ENCODE results near the gene POLR3K. TPM values are rescaled to one million over a fixed set of nuclear protein-coding genes. Genes with fewer than 3 reads are reported as not detected.

Gene POLR3K
- total RNA-seq, 1 donor from 2014 or later, result 12.2 TPM

- no peak overlapping the region for H3K9ac ChIP-seq (ENCODE audit: low read length)
- peaks cover 35% of the 10 kb centered on the region for H3K79me2 ChIP-seq (ENCODE audit: insufficient read depth, low read length)
- no peak overlapping the region for H3K4me2 ChIP-seq (ENCODE audit: low read length)
- Mint-ChIP-seq H3K27ac (ENCODE audit: unreplicated experiment) (peak overlapping the region; percentile 86), H3K4me1 (ENCODE audit: low read depth, unreplicated experiment) (peaks cover 39% of the 10 kb centered on the region), H3K4me3 (ENCODE audit: unreplicated experiment) (peak overlapping the region; percentile 68), H3K9me3 (ENCODE audit: unreplicated experiment) (no peaks in the 10 kb centered on the region), H3K27me3 (ENCODE audit: low read depth, unreplicated experiment) (no peaks in the 10 kb centered on the region), H3K36me3 (ENCODE audit: low read depth, unreplicated experiment) (peaks cover 3% of the 10 kb centered on the region)
- H3K27ac ChIP-seq (ENCODE audit: low read depth, low read length), result no peak overlapping the region
- H4K20me1 ChIP-seq (ENCODE audit: insufficient read depth, low read length), result peaks cover 26% of the 10 kb centered on the region
- FAIRE-seq (no peak), DNase-seq (ENCODE audit: low read depth) (no peak)
- peaks cover 2% of the 10 kb centered on the region for H3K36me3 ChIP-seq (ENCODE audit: insufficient read depth, low read length)
- no peaks in the 10 kb centered on the region for H3K27me3 ChIP-seq (ENCODE audit: insufficient read depth, low read length)
- no peak overlapping the region for H3K4me3 ChIP-seq (ENCODE audit: insufficient read depth, low read depth, low read length)
- TF ChIP-seq, protein P1, sequence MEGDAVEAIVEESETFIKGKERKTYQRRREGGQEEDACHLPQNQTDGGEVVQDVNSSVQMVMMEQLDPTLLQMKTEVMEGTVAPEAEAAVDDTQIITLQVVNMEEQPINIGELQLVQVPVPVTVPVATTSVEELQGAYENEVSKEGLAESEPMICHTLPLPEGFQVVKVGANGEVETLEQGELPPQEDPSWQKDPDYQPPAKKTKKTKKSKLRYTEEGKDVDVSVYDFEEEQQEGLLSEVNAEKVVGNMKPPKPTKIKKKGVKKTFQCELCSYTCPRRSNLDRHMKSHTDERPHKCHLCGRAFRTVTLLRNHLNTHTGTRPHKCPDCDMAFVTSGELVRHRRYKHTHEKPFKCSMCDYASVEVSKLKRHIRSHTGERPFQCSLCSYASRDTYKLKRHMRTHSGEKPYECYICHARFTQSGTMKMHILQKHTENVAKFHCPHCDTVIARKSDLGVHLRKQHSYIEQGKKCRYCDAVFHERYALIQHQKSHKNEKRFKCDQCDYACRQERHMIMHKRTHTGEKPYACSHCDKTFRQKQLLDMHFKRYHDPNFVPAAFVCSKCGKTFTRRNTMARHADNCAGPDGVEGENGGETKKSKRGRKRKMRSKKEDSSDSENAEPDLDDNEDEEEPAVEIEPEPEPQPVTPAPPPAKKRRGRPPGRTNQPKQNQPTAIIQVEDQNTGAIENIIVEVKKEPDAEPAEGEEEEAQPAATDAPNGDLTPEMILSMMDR (IDR thresholded peaks at IDR 0.05; ENCODE audit: insufficient read depth, low read depth, low read length), result no peak
- no peak for TF ChIP-seq EZH2 (IDR thresholded peaks at IDR 0.05; ENCODE audit: insufficient read depth, low read length)
- H3K9me3 ChIP-seq (ENCODE audit: insufficient read depth, low read depth, low read length), result no peaks in the 10 kb centered on the region
- peaks cover 62% of the 10 kb centered on the region for H3K4me1 ChIP-seq (ENCODE audit: insufficient read depth, low read length)
- H2AFZ ChIP-seq (ENCODE audit: low read depth, low read length), result no peak overlapping the region
Observed at GRCh38 chr16:74747-75334, 21.4 kb upstream of the POLR3K start.

- H3K27ac Mint-ChIP-seq (ENCODE audit: unreplicated experiment), result peak overlapping the region; percentile 86
- no peaks in the 10 kb centered on the region for H3K9me3 Mint-ChIP-seq (ENCODE audit: unreplicated experiment)
- H3K4me3 Mint-ChIP-seq (ENCODE audit: unreplicated experiment), result peak overlapping the region; percentile 68
- H3K9me3 ChIP-seq (ENCODE audit: insufficient read depth, low read depth, low read length), result no peaks in the 10 kb centered on the region
- H3K4me3 ChIP-seq (ENCODE audit: insufficient read depth, low read depth, low read length), result no peak overlapping the region
- peaks cover 32% of the 10 kb centered on the region for H4K20me1 ChIP-seq (ENCODE audit: insufficient read depth, low read length)
- peaks cover 38% of the 10 kb centered on the region for H3K4me1 Mint-ChIP-seq (ENCODE audit: low read depth, unreplicated experiment)
- peaks cover 58% of the 10 kb centered on the region for H3K4me1 ChIP-seq (ENCODE audit: insufficient read depth, low read length)
- H2AFZ ChIP-seq (ENCODE audit: low read depth, low read length), result no peak overlapping the region
- H3K36me3 ChIP-seq (ENCODE audit: insufficient read depth, low read length), result no peaks in the 10 kb centered on the region
- no peak overlapping the region for H3K4me2 ChIP-seq (ENCODE audit: low read length)
- H3K9ac ChIP-seq (ENCODE audit: low read length), result no peak overlapping the region
- DNase-seq (ENCODE audit: low read depth) (no peak), FAIRE-seq (no peak)
- H3K27me3 ChIP-seq (ENCODE audit: insufficient read depth, low read length), result no peaks in the 10 kb centered on the region
- no peak overlapping the region for H3K27ac ChIP-seq (ENCODE audit: low read depth, low read length)
- no peak for TF ChIP-seq EZH2 (IDR thresholded peaks at IDR 0.05; ENCODE audit: insufficient read depth, low read length)
- TF ChIP-seq, protein P1 (IDR thresholded peaks at IDR 0.05; ENCODE audit: insufficient read depth, low read depth, low read length), result no peak
- no peaks in the 10 kb centered on the region for H3K36me3 Mint-ChIP-seq (ENCODE audit: low read depth, unreplicated experiment)
- peaks cover 41% of the 10 kb centered on the region for H3K79me2 ChIP-seq (ENCODE audit: insufficient read depth, low read length)
- no peaks in the 10 kb centered on the region for H3K27me3 Mint-ChIP-seq (ENCODE audit: low read depth, unreplicated experiment)
Observed at GRCh38 chr16:74051-74746, 20.8 kb upstream of the POLR3K start.
